Activated CD4-positive, alpha-beta memory T cell treated with anti-CD3 and anti-CD28 coated beads, Interleukin-2, amount 10 ng/mL, durations not matched to agents 7 days and 5 days (primary cell): ENCODE data around the gene CSNK1G2. TPM values are rescaled to one million over a fixed set of nuclear protein-coding genes. Genes with fewer than 3 reads are reported as not detected.
A peak's percentile ranks its signal among the peaks of the same experiment; 100 is the strongest.

ENCODE experiments used
- CTCF ChIA-PET: fragments of 350-600 bp; sonication (Branson Sonifier 250); formaldehyde crosslinking; loops from one replicate; lab custom pipeline; 2021; ENCODE audit warnings: antibody characterized with exemption, inconsistent platforms; lab: Charles Lee
- POLR2A ChIA-PET: fragments of 350-600 bp; sonication (Branson Sonifier 250); formaldehyde crosslinking; loops from one replicate; lab custom pipeline; 2021; ENCODE audit warnings: antibody characterized with exemption; lab: Charles Lee
- DNase-seq: peaks from one replicate; pipeline ENCODE4 v3.0.0-alpha.2; 2020
- H3K27ac Mint-ChIP-seq: one replicate; pipeline ENCODE4 v1.8.0; 2021; ENCODE audit warnings: mild to moderate bottlenecking, mixed read lengths
- H3K27me3 Mint-ChIP-seq: one replicate; pipeline ENCODE4 v1.8.0; 2021; ENCODE audit warnings: mixed read lengths
- H3K36me3 Mint-ChIP-seq: one replicate; pipeline ENCODE4 v1.8.0; 2021; ENCODE audit warnings: low read depth, mixed read lengths
- H3K4me1 Mint-ChIP-seq: one replicate; pipeline ENCODE4 v1.8.0; 2021; ENCODE audit warnings: mixed read lengths
- H3K4me3 Mint-ChIP-seq: one replicate; pipeline ENCODE4 v1.8.0; 2021; ENCODE audit warnings: mild to moderate bottlenecking, mixed read lengths
- H3K9me3 Mint-ChIP-seq: one replicate; pipeline ENCODE4 v1.8.0; 2021; ENCODE audit warnings: mixed read lengths
- total RNA-seq, 2 experiments: library from RNA; stranded (reverse); gene quantifications; one replicate each; pipeline ENCODE4 v1.2.3, GENCODE V29; 2021

CSNK1G2 gene
- total RNA-seq, 2 experiments from 2014 or later, result 130 to 132 TPM

DNA sequence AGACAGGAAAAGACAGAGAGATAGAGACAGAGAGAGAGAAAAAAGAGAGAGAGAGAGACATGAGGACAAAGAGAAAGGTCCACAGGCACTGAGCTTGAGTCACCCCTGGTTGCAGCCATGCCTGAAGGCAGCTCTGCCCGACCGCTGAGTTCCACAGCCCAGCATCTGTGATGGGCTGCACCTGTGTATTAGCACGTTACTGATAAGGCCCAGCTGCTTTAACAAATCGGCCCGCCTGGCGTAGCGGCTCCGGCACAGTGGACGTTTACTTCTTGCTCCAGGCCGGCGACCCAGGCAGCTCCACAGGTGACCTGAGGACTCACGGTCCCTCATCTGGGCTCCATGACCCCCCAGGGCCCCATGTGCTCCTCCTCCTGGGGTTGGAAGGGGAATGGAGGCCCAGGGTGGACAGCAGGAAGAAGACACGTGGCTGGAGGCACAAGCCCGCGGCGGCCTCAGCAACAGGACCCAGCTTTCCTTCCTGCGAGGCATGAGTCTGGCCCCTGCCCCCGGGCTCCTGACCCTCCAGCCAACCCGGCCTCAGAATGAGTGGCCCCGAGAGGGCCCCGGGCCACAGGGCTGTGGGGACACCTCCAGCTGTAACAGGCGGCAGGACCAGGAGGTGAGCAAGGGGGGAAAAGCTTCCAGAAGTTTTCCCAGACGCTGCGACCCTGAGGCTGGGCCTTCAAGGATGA lies 3.9 kb upstream of the CSNK1G2 start:
- Mint-ChIP-seq H3K9me3 (peaks cover 12% of the 10 kb centered on the region), H3K4me1 (peaks cover 39% of the 10 kb centered on the region), H3K36me3 (peaks cover 33% of the 10 kb centered on the region), H3K4me3 (no peak overlapping the region), H3K27ac (no peak overlapping the region), H3K27me3 (no peaks in the 10 kb centered on the region)
- POLR2A ChIA-PET, result interaction anchor here (1.2 kb wide), 1 partner anchor 40 kb away, joined by 4 read pairs; no protein-coding TSS in a partner anchor
- DNase-seq, result no peak
- CTCF ChIA-PET, result interaction anchor here (0.7 to 2.1 kb wide), 3 partner anchors 9 to 196 kb away, joined by 3 to 8 read pairs (median 7); no protein-coding TSS in a partner anchor

DNA sequence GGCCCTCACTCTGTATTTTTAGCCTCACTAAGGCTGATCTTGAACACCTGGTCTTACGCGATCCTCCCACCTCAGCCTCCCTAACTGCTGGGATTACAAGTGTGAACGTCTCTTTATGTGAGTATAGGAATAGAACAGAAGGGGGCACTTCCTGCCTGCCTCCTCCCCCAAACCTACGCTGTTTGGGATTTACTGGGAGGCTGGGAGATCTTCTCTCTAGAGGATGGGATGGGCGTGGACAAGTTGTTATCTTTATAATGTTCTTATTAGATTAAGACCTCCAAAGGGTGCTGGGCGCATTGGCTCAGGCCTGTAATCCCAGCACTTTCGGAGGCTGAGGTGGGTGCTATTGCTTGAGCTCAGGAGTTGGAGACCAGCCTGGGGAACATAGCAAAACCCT lies 2.9 kb upstream of the CSNK1G2 start:
- POLR2A ChIA-PET, result no interaction called here
- peaks cover 36% of the 10 kb centered on the region for H3K36me3 Mint-ChIP-seq
- no peaks in the 10 kb centered on the region for H3K27me3 Mint-ChIP-seq
- peaks cover 7% of the 10 kb centered on the region for H3K9me3 Mint-ChIP-seq
- H3K4me3 Mint-ChIP-seq, result no peak overlapping the region
- H3K4me1 Mint-ChIP-seq, result peaks cover 43% of the 10 kb centered on the region
- DNase-seq, result no peak
- CTCF ChIA-PET, result interaction anchor here (0.6 kb wide), 1 partner anchor 100 kb away, joined by 3 read pairs; no protein-coding TSS in a partner anchor
- H3K27ac Mint-ChIP-seq, result no peak overlapping the region

DNA sequence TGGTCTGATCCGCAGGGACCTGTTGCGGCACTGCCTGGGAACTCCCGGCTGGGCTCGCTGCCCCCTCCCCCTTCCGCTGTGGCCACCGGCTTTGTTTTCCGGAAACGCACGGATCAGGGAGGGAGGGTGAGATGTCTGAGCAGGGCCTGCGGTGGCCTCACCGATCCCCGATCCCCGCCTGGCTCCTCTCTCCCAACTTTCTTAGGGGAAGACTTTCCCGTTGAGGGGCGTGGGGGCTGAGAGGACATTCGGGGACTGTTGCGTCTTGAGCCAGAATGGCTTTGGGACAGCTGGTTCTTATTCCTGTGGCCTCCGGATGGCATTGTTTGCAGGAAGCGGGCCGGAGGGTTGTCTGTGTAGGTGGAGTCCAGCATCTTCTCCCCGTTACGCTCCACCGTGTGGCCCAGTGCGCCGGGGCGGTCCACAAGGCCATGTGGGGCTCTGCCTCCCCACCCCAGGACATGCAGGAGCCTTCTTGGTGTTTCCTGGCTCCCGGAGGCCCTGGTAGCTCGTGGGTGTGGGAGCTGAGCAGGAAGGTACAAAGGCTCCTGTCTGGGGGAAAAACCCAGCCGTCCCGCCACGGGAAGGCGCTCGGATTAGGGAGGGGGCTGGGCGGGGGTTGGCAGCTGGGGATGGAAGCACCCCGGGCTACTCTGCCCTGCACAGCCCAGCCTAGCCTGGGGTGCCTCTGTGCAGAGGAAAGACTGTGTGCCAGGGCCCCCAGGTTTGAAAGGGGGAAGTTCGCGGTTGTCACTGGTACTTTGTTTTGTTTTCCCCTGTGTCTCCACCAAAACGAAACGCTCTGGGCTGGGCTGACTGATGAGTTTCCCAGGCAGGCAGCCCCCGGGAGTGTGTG lies 1.3 kb downstream of the CSNK1G2 start:
- H3K36me3 Mint-ChIP-seq, result peaks cover 24% of the 10 kb centered on the region
- peak overlapping the region; percentile 95 for H3K4me3 Mint-ChIP-seq
- ChIA-PET CTCF (interaction anchor here (0.8 to 1.7 kb wide), 6 partner anchors 12 to 153 kb away, joined by 3 to 8 read pairs (median 3); no protein-coding TSS in a partner anchor), POLR2A (interaction anchor here (0.9 to 2.1 kb wide), 13 partner anchors 9 to 385 kb away, joined by 3 to 7 read pairs (median 4); no protein-coding TSS in a partner anchor)
- peaks cover 45% of the 10 kb centered on the region for H3K4me1 Mint-ChIP-seq
- no peaks in the 10 kb centered on the region for H3K27me3 Mint-ChIP-seq
- peak overlapping the region; percentile 92 for H3K27ac Mint-ChIP-seq
- no peaks in the 10 kb centered on the region for H3K9me3 Mint-ChIP-seq
- peak; percentile 85 for DNase-seq

DNA sequence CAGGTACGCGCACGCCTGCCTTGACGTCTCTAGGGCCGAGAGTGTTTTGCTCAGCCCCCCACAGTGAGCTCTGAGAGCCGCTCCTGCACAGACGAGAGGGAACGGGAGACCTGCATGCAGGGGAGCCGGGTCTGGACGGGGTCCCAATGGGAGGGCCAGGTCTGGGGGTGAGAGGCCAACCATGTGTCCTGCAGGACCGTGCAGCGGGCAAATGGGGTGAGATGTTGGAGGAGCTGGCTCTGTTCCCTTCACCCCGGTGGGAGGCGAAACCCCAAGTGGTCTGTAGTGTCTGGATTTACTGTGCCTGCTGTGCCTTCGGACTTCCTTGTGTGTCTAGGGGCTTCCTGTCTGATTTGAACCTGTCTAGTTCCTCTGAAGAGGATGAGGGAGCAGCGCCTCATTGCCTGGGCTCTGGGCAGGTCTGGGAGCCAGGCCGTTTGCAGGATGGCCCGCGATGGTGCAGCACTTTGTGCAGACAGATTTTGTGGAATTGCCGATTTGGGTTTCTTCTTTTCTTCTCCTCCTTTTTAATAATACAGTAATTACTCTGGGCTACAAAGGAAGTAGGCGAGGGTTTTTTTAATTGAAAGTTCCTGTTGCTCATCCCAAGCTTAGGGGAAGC lies 2.1 kb downstream of the CSNK1G2 start:
- Mint-ChIP-seq H3K27me3 (no peaks in the 10 kb centered on the region), H3K4me1 (peaks cover 39% of the 10 kb centered on the region), H3K27ac (peak overlapping the region; percentile 92), H3K9me3 (no peaks in the 10 kb centered on the region), H3K36me3 (peaks cover 25% of the 10 kb centered on the region), H3K4me3 (peak overlapping the region; percentile 95)
- no peak for DNase-seq
- ChIA-PET POLR2A (interaction anchor here (0.9 to 2.1 kb wide), 12 partner anchors 10 to 385 kb away, joined by 3 to 7 read pairs (median 4); no protein-coding TSS in a partner anchor), CTCF (interaction anchor here (0.8 to 1.7 kb wide), 6 partner anchors 13 to 152 kb away, joined by 3 to 8 read pairs (median 3); no protein-coding TSS in a partner anchor)

DNA sequence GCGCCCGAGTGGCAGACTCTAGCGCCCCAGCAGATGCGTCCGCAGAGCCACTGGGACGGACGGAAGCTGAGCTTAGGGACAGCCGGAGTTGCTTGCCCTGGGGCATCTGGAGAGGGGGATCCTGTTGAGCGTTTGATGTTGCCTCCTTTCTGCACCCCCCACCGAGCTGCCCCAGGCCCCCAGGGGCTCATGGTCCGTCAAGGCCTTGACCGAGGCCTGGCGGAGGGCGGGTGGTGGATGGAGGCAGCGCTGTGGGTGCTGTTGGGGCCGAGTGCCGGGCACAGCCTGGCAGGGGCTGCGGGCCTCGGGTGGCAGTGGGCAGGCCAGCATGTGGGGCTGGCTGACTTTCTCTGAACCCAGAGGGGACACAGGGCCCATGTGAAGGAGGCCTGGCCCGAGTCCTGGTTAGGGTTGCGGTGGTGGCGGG lies 2.7 kb downstream of the CSNK1G2 start:
- Mint-ChIP-seq H3K4me1 (peaks cover 40% of the 10 kb centered on the region), H3K4me3 (peak overlapping the region; percentile 95), H3K27me3 (no peaks in the 10 kb centered on the region), H3K36me3 (peaks cover 25% of the 10 kb centered on the region), H3K9me3 (no peaks in the 10 kb centered on the region), H3K27ac (peak overlapping the region; percentile 92)
- CTCF ChIA-PET, result interaction anchor here (1.1 to 1.7 kb wide), 2 partner anchors 126 to 152 kb away, joined by 3 to 5 read pairs; no protein-coding TSS in a partner anchor
- POLR2A ChIA-PET, result interaction anchor here (1.0 kb wide), 1 partner anchor 108 kb away, joined by 3 read pairs; no protein-coding TSS in a partner anchor
- DNase-seq, result no peak

DNA sequence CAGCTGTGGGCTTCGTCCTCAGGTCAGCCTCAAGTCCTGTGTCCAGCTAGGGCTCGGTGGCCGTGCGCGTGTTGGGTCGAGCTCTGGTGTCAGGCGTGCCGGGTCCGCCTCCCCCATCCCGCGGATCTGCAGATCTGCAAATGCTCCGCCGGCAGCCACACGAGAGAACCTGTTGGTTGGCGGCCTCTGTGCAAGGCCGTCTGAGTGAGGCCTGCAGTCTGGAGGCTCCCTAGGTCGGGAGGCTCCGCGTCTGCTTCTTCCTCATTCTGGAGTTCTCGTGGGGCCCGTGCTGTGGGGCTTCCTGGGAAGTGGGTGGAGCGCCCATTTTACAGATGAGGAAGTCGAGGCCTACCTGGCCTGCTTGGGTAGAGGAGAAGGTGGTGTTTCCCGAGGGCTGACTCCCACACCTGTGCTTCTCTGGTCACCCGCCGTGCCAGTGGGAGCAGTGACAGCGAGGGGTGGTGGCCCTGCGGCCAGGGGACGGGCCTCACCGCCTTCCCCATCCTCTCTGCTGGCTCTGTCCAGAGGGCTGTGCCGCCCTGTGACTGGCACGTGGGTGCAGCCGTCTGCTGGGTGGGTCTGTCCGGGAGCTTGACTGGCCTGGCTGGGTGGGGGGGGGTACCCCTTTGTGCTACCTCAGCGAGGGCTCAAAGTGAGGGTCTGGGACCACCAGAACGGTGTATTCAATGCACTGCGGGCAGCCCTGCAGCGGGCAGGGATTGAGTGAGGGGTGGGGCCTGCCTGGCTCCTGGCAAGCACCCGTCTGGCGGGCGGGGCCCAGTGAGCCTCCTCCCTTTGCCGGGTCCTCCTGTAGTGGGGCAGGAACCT lies 3.3 kb downstream of the CSNK1G2 start:
- Mint-ChIP-seq H3K4me3 (peak overlapping the region; percentile 95), H3K27me3 (no peaks in the 10 kb centered on the region), H3K36me3 (peaks cover 32% of the 10 kb centered on the region), H3K27ac (peak overlapping the region; percentile 31), H3K4me1 (peaks cover 42% of the 10 kb centered on the region), H3K9me3 (no peaks in the 10 kb centered on the region)
- ChIA-PET CTCF (interaction anchor here (1.6 to 1.7 kb wide), 2 partner anchors 125 to 150 kb away, joined by 3 to 5 read pairs; no protein-coding TSS in a partner anchor), POLR2A (interaction anchor here (1.0 kb wide), 1 partner anchor 107 kb away, joined by 3 read pairs; no protein-coding TSS in a partner anchor)
- no peak for DNase-seq

DNA sequence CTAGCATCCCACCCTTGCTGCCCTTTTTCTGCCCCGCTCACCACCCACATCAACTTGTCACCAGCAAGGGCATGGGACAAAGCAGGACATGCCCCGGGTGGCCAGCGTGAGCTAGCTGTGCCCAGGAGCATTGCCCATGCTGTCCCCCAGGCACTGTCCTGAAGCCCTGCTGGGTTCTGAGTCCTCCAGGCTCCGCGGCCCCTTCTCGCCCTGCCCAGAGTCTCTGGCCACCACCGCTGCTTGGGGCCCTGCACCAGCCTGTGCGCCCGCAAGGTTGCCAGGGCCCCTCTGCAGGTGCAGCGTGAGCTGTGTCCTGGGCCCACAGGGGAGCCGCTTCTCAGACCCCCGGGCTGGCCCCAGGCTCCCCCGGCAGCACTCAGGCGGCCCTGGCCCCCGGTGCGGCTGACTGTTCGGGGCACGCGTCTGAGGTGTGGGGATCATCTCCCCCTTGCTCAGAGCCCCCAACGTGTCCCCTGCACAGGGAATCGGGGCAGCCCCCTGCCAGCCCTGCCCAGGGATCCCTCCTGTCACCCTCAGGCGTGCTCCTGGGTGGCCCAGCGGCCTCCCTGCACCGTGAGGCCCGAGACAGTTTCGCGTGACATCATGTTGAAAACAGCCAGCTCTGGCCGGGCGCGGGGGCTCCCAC lies 4.1 kb downstream of the CSNK1G2 start:
- Mint-ChIP-seq H3K27ac (peak overlapping the region; percentile 40), H3K4me1 (peaks cover 39% of the 10 kb centered on the region), H3K27me3 (no peaks in the 10 kb centered on the region), H3K36me3 (peaks cover 33% of the 10 kb centered on the region), H3K4me3 (no peak overlapping the region), H3K9me3 (no peaks in the 10 kb centered on the region)
- CTCF ChIA-PET, result interaction anchor here (0.7 to 1.7 kb wide), 7 partner anchors 8 to 149 kb away, joined by 3 to 7 read pairs (median 3); no protein-coding TSS in a partner anchor
- POLR2A ChIA-PET, result interaction anchor here (0.9 kb wide), 1 partner anchor 18 kb away, joined by 6 read pairs; no protein-coding TSS in a partner anchor
- no peak for DNase-seq

DNA sequence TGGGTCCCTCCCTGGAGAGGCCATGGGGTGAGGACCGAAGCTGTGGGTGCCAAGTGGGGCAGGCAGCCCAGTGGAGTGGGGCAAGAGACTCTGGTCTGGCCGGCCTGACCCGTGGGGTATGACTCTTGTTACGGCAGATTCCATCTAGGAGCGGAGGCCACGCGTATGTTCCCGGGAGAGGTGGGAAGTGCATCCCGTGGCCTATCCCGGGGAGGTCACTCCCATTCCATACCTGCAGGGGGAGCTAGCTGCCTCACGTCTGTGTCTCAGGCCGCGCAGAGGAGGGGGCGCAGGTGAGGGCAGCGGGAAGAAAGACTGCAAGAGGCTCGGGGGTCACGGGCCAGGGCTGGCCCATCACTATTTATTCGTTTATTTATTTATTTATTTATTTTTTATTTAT lies 4.9 kb downstream of the CSNK1G2 start:
- Mint-ChIP-seq H3K4me1 (peaks cover 43% of the 10 kb centered on the region), H3K36me3 (peaks cover 34% of the 10 kb centered on the region), H3K4me3 (no peak overlapping the region), H3K27me3 (no peaks in the 10 kb centered on the region), H3K27ac (no peak overlapping the region), H3K9me3 (no peaks in the 10 kb centered on the region)
- peak; percentile 39 for DNase-seq
- CTCF ChIA-PET, result interaction anchor here (0.9 to 1.7 kb wide), 9 partner anchors 9 to 148 kb away, joined by 3 to 7 read pairs (median 3); no protein-coding TSS in a partner anchor
- POLR2A ChIA-PET, result interaction anchor here (0.9 kb wide), 1 partner anchor 19 kb away, joined by 6 read pairs; no protein-coding TSS in a partner anchor

DNA sequence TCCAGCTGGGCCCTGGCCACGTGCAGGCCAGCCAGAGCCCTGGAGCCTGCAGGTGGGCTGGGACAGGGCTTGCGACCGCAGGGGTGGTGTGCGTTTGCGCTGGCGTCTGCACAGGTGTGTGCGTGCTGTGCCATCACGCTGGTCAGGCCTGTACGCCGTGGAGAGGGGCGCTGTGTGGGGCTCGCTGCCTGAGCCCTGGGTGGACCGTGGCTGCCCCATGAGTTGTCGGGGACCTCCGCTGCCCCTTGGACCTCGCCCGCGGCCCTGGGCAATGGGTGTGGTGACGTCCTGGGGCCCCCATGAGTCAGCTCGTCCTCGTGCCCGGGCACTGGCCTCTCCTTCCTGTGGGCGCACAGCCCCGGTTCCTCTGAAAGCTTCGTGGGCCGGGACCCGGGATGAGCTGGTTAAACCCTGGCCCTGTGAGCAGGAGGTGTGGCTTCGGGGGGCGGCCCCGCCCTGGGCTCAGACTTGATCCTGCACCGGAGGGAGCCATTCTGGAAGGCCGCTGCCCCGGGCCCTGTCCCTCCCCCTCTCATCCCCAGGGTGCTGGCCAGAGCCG lies 6.8 kb downstream of the CSNK1G2 start:
- peaks cover 50% of the 10 kb centered on the region for H3K4me1 Mint-ChIP-seq
- peaks cover 32% of the 10 kb centered on the region for H3K36me3 Mint-ChIP-seq
- no peak for DNase-seq
- no peaks in the 10 kb centered on the region for H3K27me3 Mint-ChIP-seq
- no peak overlapping the region for H3K4me3 Mint-ChIP-seq
- ChIA-PET POLR2A (no interaction called here), CTCF (interaction anchor here (0.6 kb wide), 1 partner anchor 637 kb away, joined by 3 read pairs; no protein-coding TSS in a partner anchor)
- H3K27ac Mint-ChIP-seq, result no peak overlapping the region
- H3K9me3 Mint-ChIP-seq, result no peaks in the 10 kb centered on the region

DNA sequence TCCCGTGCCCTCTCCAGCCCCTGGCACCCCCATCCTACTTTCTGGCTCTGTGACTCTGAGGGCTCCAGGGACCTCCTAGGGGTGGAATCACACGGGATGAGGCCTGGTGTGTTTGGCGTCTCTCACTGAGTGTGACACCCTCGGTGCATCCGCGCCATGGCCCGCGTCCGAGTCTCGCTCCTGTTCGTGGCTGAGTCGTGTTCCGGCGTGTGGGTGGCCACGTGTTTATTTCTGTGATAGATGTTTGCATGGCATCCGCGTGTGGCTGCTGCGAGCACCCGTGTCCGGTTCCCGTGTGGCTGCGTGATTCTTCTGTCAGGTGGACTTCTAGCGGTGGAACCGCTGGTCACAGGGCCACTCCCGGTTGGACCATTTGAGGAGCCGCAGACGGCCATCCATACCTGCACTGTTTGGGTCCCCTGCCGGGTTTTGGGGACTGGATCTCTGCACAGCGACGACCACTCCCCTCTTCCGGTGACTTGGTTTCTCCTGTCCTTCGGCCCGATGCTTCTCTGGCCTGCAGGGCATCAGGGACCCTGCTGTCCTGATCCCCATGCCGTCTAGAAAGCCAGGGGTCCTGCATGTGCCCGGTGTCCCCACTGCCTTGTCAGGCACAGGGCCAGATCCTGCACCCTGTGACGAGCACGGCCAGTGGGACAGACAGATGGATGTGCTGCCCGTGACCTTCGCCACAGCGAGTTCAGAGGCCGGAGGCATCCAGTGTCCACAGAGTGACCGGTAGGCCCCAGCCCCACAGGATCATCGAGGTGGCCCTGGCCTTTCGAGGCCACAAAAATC lies 8.5 kb downstream of the CSNK1G2 start:
- H3K27ac Mint-ChIP-seq, result no peak overlapping the region
- peaks cover 34% of the 10 kb centered on the region for H3K4me1 Mint-ChIP-seq
- no peak for DNase-seq
- H3K36me3 Mint-ChIP-seq, result peaks cover 31% of the 10 kb centered on the region
- no peak overlapping the region for H3K4me3 Mint-ChIP-seq
- POLR2A ChIA-PET, result no interaction called here
- CTCF ChIA-PET, result no interaction called here
- no peaks in the 10 kb centered on the region for H3K9me3 Mint-ChIP-seq
- no peaks in the 10 kb centered on the region for H3K27me3 Mint-ChIP-seq
